WTC11 (cell line): ENCODE results near the gene STAMBPL1.

Experiments
- ARID4B ChIP-seq: sonication (generic); formaldehyde crosslinking; IDR thresholded peaks from 2 replicates; pipeline ENCODE4 v1.8.0; 2023; ENCODE audit warnings: missing genetic modification reagents, mild to moderate bottlenecking, borderline replicate concordance
- CREB1 ChIP-seq: sonication (generic); formaldehyde crosslinking; IDR thresholded peaks from 2 replicates; pipeline ENCODE4 v1.8.0; 2023; ENCODE audit warnings: mild to moderate bottlenecking, missing genetic modification reagents
- CTCF ChIP-seq: fragments of 200-600 bp; IDR thresholded peaks from 2 replicates; pipeline ENCODE4 v1.8.0; 2022; ENCODE audit warnings: antibody characterized with exemption

GRCh38 chr10:88966797-88967196 is 86.8 kb downstream of the STAMBPL1 start:
- no peak for TF ChIP-seq CTCF
- no peak for TF ChIP-seq CREB1 (CRISPR knock-in tag)
- TF ChIP-seq ARID4B (CRISPR knock-in tag): no peak
